Right lobe of liver (tissue), 4 donors: Measurements from ENCODE around the gene SMARCD1.

Experiments used
- POLR2A ChIP-seq: fragments of 450-650 bp; IDR thresholded peaks from one replicate; pipeline ENCODE4 v1.6.1; 2017; ENCODE audit warnings: antibody characterized with exemption, mild to moderate bottlenecking
- TF ChIP-seq, protein P1 (sequence below), 4 donors: fragments of 200-600 bp in 3 of 4; fragments of 450-650 bp in 1 of 4; IDR thresholded peaks; one replicate each; pipeline versions ENCODE4 v1.5.1 to v1.8.0; 2016 to 2022; ENCODE audit warnings: antibody characterized with exemption in 4 of 4, mild to moderate bottlenecking in 2 of 4
- donor health status: DM: no; HTN: no; CAD: no.
- donor health status: DM: no; HTN: no; CAD: no.
- donor health status: DM: no; HTN: yes; CAD: no.

DNA sequence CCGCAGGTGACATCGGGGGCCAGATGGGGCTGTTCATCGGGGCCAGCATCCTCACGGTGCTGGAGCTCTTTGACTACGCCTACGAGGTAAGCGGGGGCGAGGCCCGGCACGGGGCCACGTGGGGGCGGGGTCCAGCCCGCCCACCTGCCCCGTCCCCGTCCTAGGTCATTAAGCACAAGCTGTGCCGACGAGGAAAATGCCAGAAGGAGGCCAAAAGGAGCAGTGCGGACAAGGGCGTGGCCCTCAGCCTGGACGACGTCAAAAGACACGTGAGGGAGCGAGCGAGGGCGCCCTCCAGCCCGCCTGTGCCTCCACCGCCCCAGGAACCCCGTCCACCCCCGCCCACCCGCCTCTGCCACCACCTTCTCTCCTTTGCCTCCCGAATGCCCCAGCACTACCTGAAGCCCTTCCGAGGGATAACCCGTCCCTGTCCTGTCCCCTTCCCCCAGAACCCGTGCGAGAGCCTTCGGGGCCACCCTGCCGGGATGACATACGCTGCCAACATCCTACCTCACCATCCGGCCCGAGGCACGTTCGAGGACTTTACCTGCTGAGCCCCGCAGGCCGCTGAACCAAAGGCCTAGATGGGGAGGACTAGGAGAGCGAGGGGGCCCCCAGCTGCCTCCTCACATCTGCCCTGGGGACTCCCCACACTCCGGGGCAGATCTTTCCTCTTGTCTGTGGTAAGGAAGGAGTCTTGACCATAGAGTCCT lies 3.9 kb upstream of the SMARCD1 start:
- TF ChIP-seq, protein P1, sequence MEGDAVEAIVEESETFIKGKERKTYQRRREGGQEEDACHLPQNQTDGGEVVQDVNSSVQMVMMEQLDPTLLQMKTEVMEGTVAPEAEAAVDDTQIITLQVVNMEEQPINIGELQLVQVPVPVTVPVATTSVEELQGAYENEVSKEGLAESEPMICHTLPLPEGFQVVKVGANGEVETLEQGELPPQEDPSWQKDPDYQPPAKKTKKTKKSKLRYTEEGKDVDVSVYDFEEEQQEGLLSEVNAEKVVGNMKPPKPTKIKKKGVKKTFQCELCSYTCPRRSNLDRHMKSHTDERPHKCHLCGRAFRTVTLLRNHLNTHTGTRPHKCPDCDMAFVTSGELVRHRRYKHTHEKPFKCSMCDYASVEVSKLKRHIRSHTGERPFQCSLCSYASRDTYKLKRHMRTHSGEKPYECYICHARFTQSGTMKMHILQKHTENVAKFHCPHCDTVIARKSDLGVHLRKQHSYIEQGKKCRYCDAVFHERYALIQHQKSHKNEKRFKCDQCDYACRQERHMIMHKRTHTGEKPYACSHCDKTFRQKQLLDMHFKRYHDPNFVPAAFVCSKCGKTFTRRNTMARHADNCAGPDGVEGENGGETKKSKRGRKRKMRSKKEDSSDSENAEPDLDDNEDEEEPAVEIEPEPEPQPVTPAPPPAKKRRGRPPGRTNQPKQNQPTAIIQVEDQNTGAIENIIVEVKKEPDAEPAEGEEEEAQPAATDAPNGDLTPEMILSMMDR (IDR thresholded peaks at IDR 0.05), result no peak
- no peak for TF ChIP-seq POLR2A
